GM18511 (cell line): Measurements from ENCODE around the gene NAIP.
"Not testable (repeated sequence)": the region's sequence is repeated elsewhere in the genome, so short reads cannot be mapped to it uniquely, and the experiment has no call there.

Experiments used
- ATAC-seq: cut with Tn5 transposase; IDR thresholded peaks from one replicate; pipeline ENCODE4 v1.9.1; 2021; ENCODE audit warnings: mild to moderate bottlenecking, moderate library complexity; ENCODE audit not compliant: unreplicated experiment

The NAIP gene

GRCh38 chr5:70931709-70932368, 93.3 kb downstream of the NAIP start:
- ATAC-seq, result not testable (repeated sequence)

GRCh38 chr5:70925211-70925562, 100.0 kb downstream of the NAIP start:
- ATAC-seq, result peak; percentile 51
